ENCODE results near the gene HEXA.
"Not testable (repeated sequence)": the region's sequence is repeated elsewhere in the genome, so short reads cannot be mapped to it uniquely, and the experiment has no call there.

HEXA gene

GRCh38 chr15:72375846-72376581, at the start of gene HEXA:
Gene HEXA, minus strand, starts transcription at chr15:72376014. Its CDS starts 42 bp downstream, at chr15:72375972.
- DNase-seq (ENCODE audit: low read depth in 2 of 2), result peak; percentile 89 to 97

GRCh38 chr15:72423256-72423655, 47.4 kb upstream of the HEXA start:
- no peak for DNase-seq (ENCODE audit: low read depth in 2 of 2)

- no peak for DNase-seq (ENCODE audit: low read depth in 2 of 2)
These were observed 45.7 kb upstream of the HEXA start for GRCh38 chr15:72421484-72421883.

GRCh38 chr15:72420576-72420975, 44.8 kb upstream of the HEXA start:
- no peak for DNase-seq (ENCODE audit: low read depth in 2 of 2)

- not testable (repeated sequence) for DNase-seq (ENCODE audit: low read depth in 2 of 2)
These were observed 44.0 kb upstream of the HEXA start for GRCh38 chr15:72419768-72420167.

GRCh38 chr15:72415304-72415703, 39.5 kb upstream of the HEXA start:
- no peak for DNase-seq (ENCODE audit: low read depth in 2 of 2)

- not testable (repeated sequence) for DNase-seq (ENCODE audit: low read depth in 2 of 2)
These were observed 37.5 kb upstream of the HEXA start for GRCh38 chr15:72413337-72413736.

- no peak for DNase-seq (ENCODE audit: low read depth in 2 of 2)
These were observed 35.7 kb upstream of the HEXA start for GRCh38 chr15:72411544-72411943.

- no peak for DNase-seq (ENCODE audit: low read depth in 2 of 2)
These were observed 35.3 kb upstream of the HEXA start for GRCh38 chr15:72411111-72411510.

GRCh38 chr15:72406936-72407335, 31.1 kb upstream of the HEXA start:
- no peak for DNase-seq (ENCODE audit: low read depth in 2 of 2)

- no peak for DNase-seq (ENCODE audit: low read depth in 2 of 2)
These were observed 29.0 kb upstream of the HEXA start for GRCh38 chr15:72404841-72405240.

- no peak for DNase-seq (ENCODE audit: low read depth in 2 of 2)
These were observed 28.5 kb upstream of the HEXA start for GRCh38 chr15:72404356-72404755.

- DNase-seq (ENCODE audit: low read depth in 2 of 2), result no peak
These were observed 26.9 kb upstream of the HEXA start for GRCh38 chr15:72402726-72403125.

GRCh38 chr15:72398648-72399047, 22.8 kb upstream of the HEXA start:
- DNase-seq (ENCODE audit: low read depth in 2 of 2), result no peak

- DNase-seq (ENCODE audit: low read depth in 2 of 2), result no peak
These were observed 22.2 kb upstream of the HEXA start, which contains the start of gene TMEM202 for GRCh38 chr15:72397796-72398588. Gene TMEM202, plus strand, starts transcription at chr15:72398305. Its CDS starts 22 bp downstream, at chr15:72398327.

GRCh38 chr15:72396331-72396730, 20.5 kb upstream of the HEXA start:
- DNase-seq (ENCODE audit: low read depth in 2 of 2), result not testable (repeated sequence)

- no peak for DNase-seq (ENCODE audit: low read depth in 2 of 2)
These were observed 13.4 kb upstream of the HEXA start for GRCh38 chr15:72389231-72389630.

- no peak for DNase-seq (ENCODE audit: low read depth in 2 of 2)
These were observed 11.9 kb upstream of the HEXA start for GRCh38 chr15:72387741-72388140.

GRCh38 chr15:72382146-72382545, 6.3 kb upstream of the HEXA start:
- DNase-seq (ENCODE audit: low read depth in 2 of 2), result no peak

- no peak for DNase-seq (ENCODE audit: low read depth in 2 of 2)
These were observed 4.9 kb upstream of the HEXA start for GRCh38 chr15:72380743-72381142.

GRCh38 chr15:72379856-72380430, 4.1 kb upstream of the HEXA start:
- no peak for DNase-seq (ENCODE audit: low read depth in 2 of 2)

GRCh38 chr15:72379106-72379505, 3.3 kb upstream of the HEXA start:
- not testable (repeated sequence) for DNase-seq (ENCODE audit: low read depth in 2 of 2)

GRCh38 chr15:72377331-72377730, 1.5 kb upstream of the HEXA start:
- DNase-seq (ENCODE audit: low read depth in 2 of 2), result no peak

All from stimulated activated CD4-positive, alpha-beta T cell treated with anti-CD3 and anti-CD28 coated beads, Interleukin-1b, Interleukin-23, amount 100 ng/mL, for 1 hour (primary cell).